Measurements from ENCODE around the gene PIK3C2A. TPM values are rescaled to one million over a fixed set of nuclear protein-coding genes. Genes with fewer than 3 reads are reported as not detected.

The PIK3C2A gene
- total RNA-seq, 1 experiment from 2014 or later = 68.3 TPM

DNA sequence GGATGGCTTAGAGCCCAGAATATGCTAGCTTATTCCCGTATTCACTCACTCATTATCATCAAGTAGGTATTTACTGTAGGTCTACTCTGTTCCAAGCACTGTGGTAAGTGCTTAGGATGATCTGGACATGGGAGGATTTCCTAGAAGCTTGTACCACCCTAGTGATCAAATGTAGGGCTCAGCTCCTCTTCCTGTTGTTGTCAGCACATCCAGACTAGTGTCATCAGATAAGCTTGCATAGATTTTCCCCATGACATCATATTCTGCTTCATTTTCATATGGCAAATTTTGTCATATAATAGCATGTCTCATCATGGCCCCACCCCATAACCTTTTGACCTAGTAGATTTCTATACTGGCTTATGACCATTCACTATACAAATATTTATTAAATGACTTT is 49.4 kb upstream of the PIK3C2A start:
- TF ChIP-seq REST (IDR thresholded peaks at IDR 0.05; ENCODE audit: insufficient read depth in 1 of 2, low read depth in 2 of 2, low read length in 1 of 2) (no peak), SIN3A (IDR thresholded peaks at IDR 0.05; ENCODE audit: borderline replicate concordance, insufficient read depth, low read depth, low read length) (no peak), POLR2AphosphoS5 (IDR thresholded peaks at IDR 0.05; ENCODE audit: low read depth, low read length) (no peak), TCF7L2 (IDR thresholded peaks at IDR 0.05; ENCODE audit: low read depth, low read length) (no peak)
- TF ChIP-seq, protein P1, sequence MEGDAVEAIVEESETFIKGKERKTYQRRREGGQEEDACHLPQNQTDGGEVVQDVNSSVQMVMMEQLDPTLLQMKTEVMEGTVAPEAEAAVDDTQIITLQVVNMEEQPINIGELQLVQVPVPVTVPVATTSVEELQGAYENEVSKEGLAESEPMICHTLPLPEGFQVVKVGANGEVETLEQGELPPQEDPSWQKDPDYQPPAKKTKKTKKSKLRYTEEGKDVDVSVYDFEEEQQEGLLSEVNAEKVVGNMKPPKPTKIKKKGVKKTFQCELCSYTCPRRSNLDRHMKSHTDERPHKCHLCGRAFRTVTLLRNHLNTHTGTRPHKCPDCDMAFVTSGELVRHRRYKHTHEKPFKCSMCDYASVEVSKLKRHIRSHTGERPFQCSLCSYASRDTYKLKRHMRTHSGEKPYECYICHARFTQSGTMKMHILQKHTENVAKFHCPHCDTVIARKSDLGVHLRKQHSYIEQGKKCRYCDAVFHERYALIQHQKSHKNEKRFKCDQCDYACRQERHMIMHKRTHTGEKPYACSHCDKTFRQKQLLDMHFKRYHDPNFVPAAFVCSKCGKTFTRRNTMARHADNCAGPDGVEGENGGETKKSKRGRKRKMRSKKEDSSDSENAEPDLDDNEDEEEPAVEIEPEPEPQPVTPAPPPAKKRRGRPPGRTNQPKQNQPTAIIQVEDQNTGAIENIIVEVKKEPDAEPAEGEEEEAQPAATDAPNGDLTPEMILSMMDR (IDR thresholded peaks at IDR 0.05) = no peak
- Histone ChIP-seq H3K27ac (ENCODE audit: low read length) (no peak overlapping the region), H3K36me3 (ENCODE audit: control insufficient read depth, insufficient read depth, low read length) (no peaks in the 10 kb centered on the region), H3K4me1 (ENCODE audit: control insufficient read depth, insufficient read depth, low read length) (no peaks in the 10 kb centered on the region), H3K4me3 (ENCODE audit: low read depth in 2 of 2, low read length in 2 of 2) (no peak overlapping the region), H3K9me3 (ENCODE audit: control insufficient read depth, insufficient read depth, low read depth, low read length) (no peaks in the 10 kb centered on the region), H3K27me3 (ENCODE audit: control insufficient read depth, insufficient read depth, low read length) (no peaks in the 10 kb centered on the region)
- DNase-seq (ENCODE audit: low read depth, low spot score) (peak; percentile 71), ATAC-seq (peak; percentile 54)
- POLR2A ChIA-PET = interaction anchor here (0.5 to 0.6 kb wide), 2 partner anchors 20 to 263 kb away, joined by 3 to 4 read pairs; no protein-coding TSS in a partner anchor
- intact Hi-C loops (cut with micrococcal nuclease; ENCODE audit: unreplicated experiment) (no loop called here), in situ Hi-C loops (cut with HindIII; ENCODE audit: low pct_unique_long_range_greater_than_20kb, low sequenced_read_pairs) (no loop called here)
- BruUV-seq (replicated peaks) = no TSS peak
- CTCF ChIA-PET = no interaction called here

DNA sequence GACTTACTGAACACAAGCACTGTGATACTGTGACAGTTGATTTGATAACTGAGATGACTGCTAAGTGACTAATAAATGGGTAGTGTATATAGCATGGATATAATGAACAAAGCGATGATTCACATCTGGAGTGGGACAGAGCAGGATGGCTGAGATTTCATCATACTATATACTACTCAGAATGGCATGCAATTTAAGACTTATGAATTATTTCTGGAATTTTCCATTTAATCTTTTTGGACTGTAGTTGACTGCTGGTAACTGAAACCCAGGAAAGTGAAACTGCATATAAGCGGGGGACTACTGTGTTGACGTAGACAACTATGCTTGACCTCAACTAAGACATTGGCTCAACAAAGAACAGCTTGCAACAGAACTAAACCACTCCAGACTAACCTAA is 48.7 kb upstream of the PIK3C2A start:
- intact Hi-C loops (cut with micrococcal nuclease; ENCODE audit: unreplicated experiment) (no loop called here), in situ Hi-C loops (cut with HindIII; ENCODE audit: low pct_unique_long_range_greater_than_20kb, low sequenced_read_pairs) (no loop called here)
- POLR2A ChIA-PET = interaction anchor here (0.6 kb wide), 1 partner anchor 55 kb away, joined by 4 read pairs; no protein-coding TSS in a partner anchor
- H3K27me3 ChIP-seq (ENCODE audit: control insufficient read depth, insufficient read depth, low read length) = no peaks in the 10 kb centered on the region
- CTCF ChIA-PET = no interaction called here
- no peak overlapping the region for H3K4me3 ChIP-seq (ENCODE audit: low read depth in 2 of 2, low read length in 2 of 2)
- H3K27ac ChIP-seq (ENCODE audit: low read length) = no peak overlapping the region
- H3K36me3 ChIP-seq (ENCODE audit: control insufficient read depth, insufficient read depth, low read length) = no peaks in the 10 kb centered on the region
- ATAC-seq (peak; percentile 80), DNase-seq (ENCODE audit: low read depth, low spot score) (no peak)
- BruUV-seq (replicated peaks) = no TSS peak
- no peaks in the 10 kb centered on the region for H3K4me1 ChIP-seq (ENCODE audit: control insufficient read depth, insufficient read depth, low read length)
- TF ChIP-seq SIN3A (IDR thresholded peaks at IDR 0.05; ENCODE audit: borderline replicate concordance, insufficient read depth, low read depth, low read length) = no peak
- no peak for TF ChIP-seq TCF7L2 (IDR thresholded peaks at IDR 0.05; ENCODE audit: low read depth, low read length)
- no peak for TF ChIP-seq POLR2AphosphoS5 (IDR thresholded peaks at IDR 0.05; ENCODE audit: low read depth, low read length)
- TF ChIP-seq, protein P1 (IDR thresholded peaks at IDR 0.05) = no peak
- TF ChIP-seq REST (IDR thresholded peaks at IDR 0.05; ENCODE audit: insufficient read depth in 1 of 2, low read depth in 2 of 2, low read length in 1 of 2) = no peak
- no peaks in the 10 kb centered on the region for H3K9me3 ChIP-seq (ENCODE audit: control insufficient read depth, insufficient read depth, low read depth, low read length)
